ENCODE data around the gene HMG20A.

GRCh38 chr15:77425104-77425503 is 4.4 kb downstream of the HMG20A start:
- TF ChIP-seq CTCF (IDR thresholded peaks at IDR 0.05), result no peak
- TF ChIP-seq POLR2A (IDR thresholded peaks at IDR 0.05), result no peak

All from adrenal gland (tissue), 5 donors.